ENCODE results near the gene ADAMTS15. TPM values are rescaled to one million over a fixed set of nuclear protein-coding genes. Genes with fewer than 3 reads are reported as not detected.
A peak's percentile ranks its signal among the peaks of the same experiment; 100 is the strongest.

ADAMTS15 gene
- total RNA-seq, 1 donor from 2014 or later = 8.4 TPM

DNA sequence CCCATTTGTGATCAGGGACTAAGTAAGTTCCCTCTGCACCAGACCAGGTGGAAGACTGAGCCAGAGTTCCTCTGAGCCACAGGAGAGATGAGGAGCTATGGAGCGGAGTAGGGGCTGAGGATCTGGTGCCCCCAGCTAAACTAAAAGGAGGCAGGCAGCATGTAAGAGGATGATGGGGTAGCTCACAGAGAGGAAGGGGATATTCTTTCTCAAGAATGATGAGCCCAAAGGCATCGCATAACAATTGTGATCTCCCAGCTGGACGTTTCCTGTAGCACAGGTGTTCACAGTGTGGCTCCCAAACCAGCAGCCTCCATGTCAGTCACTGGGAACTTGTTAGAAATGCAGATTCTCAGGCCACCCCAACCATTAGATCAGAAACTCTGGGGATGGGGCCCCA is 44.5 kb upstream of the ADAMTS15 start:
- ATAC-seq (no peak), DNase-seq (no peak)
- intact Hi-C loops (cut with DNase I) = no loop called here
- TF ChIP-seq, protein P1, sequence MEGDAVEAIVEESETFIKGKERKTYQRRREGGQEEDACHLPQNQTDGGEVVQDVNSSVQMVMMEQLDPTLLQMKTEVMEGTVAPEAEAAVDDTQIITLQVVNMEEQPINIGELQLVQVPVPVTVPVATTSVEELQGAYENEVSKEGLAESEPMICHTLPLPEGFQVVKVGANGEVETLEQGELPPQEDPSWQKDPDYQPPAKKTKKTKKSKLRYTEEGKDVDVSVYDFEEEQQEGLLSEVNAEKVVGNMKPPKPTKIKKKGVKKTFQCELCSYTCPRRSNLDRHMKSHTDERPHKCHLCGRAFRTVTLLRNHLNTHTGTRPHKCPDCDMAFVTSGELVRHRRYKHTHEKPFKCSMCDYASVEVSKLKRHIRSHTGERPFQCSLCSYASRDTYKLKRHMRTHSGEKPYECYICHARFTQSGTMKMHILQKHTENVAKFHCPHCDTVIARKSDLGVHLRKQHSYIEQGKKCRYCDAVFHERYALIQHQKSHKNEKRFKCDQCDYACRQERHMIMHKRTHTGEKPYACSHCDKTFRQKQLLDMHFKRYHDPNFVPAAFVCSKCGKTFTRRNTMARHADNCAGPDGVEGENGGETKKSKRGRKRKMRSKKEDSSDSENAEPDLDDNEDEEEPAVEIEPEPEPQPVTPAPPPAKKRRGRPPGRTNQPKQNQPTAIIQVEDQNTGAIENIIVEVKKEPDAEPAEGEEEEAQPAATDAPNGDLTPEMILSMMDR (IDR thresholded peaks at IDR 0.05) = no peak
- no peaks in the 10 kb centered on the region for H3K9me3 ChIP-seq
- H3K4me1 ChIP-seq = peaks cover 23% of the 10 kb centered on the region
- no peak overlapping the region for H3K4me3 ChIP-seq
- H3K27me3 ChIP-seq (ENCODE audit: low read depth) = no peaks in the 10 kb centered on the region
- H3K36me3 ChIP-seq = no peaks in the 10 kb centered on the region
- peak overlapping the region; percentile 53 for H3K27ac ChIP-seq

DNA sequence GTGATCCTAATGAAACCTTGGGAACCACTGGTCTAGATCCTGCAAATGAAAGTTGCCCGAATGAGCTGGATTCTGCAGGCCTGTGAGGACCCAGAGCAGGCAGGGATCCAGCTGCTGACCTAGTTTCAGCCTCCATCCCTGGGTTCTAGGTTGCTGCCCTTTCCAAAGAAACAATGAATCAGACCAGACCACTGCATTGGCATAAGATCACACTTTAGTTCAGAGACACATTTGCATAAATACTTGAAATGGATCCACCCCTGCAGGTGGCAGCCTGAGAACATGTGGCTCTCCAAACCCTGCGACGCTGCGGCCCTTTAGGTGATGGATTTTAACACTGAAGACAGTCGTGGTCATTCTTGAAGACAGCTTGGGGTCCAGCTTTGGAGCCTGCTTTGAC is 43.7 kb upstream of the ADAMTS15 start:
- no peak for ATAC-seq
- intact Hi-C loops (cut with DNase I) = no loop called here
- Histone ChIP-seq H3K4me3 (no peak overlapping the region), H3K4me1 (peaks cover 23% of the 10 kb centered on the region), H3K27ac (no peak overlapping the region), H3K9me3 (no peaks in the 10 kb centered on the region), H3K27me3 (ENCODE audit: low read depth) (no peaks in the 10 kb centered on the region), H3K36me3 (no peaks in the 10 kb centered on the region)
- TF ChIP-seq, protein P1 (IDR thresholded peaks at IDR 0.05) = no peak
- DNase-seq = no peak

DNA sequence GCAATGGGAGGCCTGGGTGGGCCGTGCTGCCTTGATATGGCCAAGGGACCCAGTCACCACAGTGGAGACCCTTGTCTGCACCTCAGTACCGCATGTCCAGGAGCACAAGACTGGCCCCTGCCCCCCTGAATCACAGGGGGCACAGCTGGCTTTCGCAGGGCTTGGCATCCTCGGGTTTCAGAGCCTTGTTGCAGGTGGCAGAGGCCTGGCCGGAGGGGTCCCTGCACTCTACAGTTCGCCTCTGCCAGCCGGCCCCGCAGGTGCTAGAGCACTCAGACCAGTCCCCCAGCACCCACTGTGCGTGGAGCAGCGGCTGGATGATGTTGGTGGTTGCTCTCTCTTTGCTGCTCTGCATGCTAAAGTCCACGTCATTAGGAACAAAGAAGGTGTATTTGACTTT is 43.0 kb upstream of the ADAMTS15 start:
- Histone ChIP-seq H3K9me3 (no peaks in the 10 kb centered on the region), H3K4me3 (no peak overlapping the region), H3K27ac (no peak overlapping the region), H3K27me3 (ENCODE audit: low read depth) (no peaks in the 10 kb centered on the region), H3K36me3 (no peaks in the 10 kb centered on the region), H3K4me1 (peaks cover 20% of the 10 kb centered on the region)
- ATAC-seq = no peak
- no peak for DNase-seq
- intact Hi-C loops (cut with DNase I) = no loop called here
- TF ChIP-seq, protein P1 (IDR thresholded peaks at IDR 0.05) = no peak

DNA sequence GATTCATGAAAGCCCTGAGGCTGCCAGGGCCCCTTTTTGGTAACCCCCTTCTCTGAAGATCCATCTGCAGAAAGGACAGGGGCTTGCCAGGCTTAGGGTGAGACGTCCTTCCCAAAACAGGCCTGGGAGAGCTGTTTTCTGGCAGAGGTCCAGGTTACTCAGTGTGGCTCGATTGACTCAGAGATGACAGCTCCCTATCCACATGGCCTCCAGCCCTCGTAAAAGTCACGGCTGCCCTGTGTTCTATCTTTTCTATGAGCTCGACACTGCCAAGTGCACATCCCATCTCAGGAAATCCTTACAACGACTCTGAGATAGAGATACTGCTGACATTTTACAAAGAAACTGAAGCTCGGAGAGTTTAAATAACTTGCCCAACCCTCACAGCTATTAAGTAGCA is 40.5 kb upstream of the ADAMTS15 start:
- Histone ChIP-seq H3K4me3 (no peak overlapping the region), H3K27ac (no peak overlapping the region), H3K27me3 (ENCODE audit: low read depth) (no peaks in the 10 kb centered on the region), H3K9me3 (no peaks in the 10 kb centered on the region), H3K4me1 (peaks cover 2% of the 10 kb centered on the region), H3K36me3 (no peaks in the 10 kb centered on the region)
- TF ChIP-seq, protein P1 (IDR thresholded peaks at IDR 0.05) = no peak
- ATAC-seq (no peak), DNase-seq (no peak)
- intact Hi-C loops (cut with DNase I) = no loop called here

DNA sequence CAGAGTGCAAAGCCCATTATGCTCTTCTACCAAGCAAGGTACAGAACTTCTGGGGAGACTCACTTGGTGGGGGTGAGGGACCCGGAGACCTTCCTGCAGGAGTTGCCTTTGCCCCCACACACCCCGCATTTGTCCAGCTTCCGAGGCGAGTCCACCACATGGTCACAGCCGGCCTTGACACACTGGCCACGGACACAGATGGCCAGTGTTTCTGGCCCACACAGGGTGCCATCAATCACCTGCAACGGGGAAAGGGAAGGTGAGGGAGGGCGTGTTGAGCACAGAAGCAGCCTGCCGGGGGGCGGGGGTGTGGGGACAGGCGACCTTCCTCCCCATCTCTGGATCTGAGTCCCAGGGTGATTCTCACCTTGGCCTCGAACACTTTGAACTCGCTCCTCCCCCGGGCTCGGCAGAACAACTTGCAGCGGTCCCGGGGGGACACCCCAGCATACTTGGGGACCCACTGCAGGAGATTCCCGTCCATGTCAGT is 40.0 kb upstream of the ADAMTS15 start:
- no peaks in the 10 kb centered on the region for H3K4me1 ChIP-seq
- no peaks in the 10 kb centered on the region for H3K27me3 ChIP-seq (ENCODE audit: low read depth)
- H3K4me3 ChIP-seq = no peak overlapping the region
- TF ChIP-seq, protein P1 (IDR thresholded peaks at IDR 0.05) = no peak
- ATAC-seq (no peak), DNase-seq (no peak)
- no peaks in the 10 kb centered on the region for H3K36me3 ChIP-seq
- no peak overlapping the region for H3K27ac ChIP-seq
- no peaks in the 10 kb centered on the region for H3K9me3 ChIP-seq
- intact Hi-C loops (cut with DNase I) = no loop called here

DNA sequence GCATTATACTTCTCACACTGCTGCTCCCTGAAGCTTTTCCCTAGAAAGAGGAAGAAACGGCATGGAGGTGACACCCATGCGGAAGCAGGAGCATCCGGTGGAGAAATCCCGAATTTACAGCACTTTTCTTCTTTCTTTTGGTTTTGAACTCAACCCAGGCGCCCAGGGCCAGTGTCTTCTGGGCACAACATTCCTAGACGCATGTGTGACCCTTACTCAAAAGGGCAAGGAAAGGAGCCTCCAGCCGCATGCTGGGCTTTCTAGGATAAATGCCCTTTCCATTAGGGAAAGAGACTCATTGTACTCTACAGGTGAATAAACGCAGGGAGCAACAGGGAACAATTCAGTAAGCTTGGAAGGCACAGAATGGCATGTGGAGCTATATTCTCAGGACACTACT is 39.5 kb upstream of the ADAMTS15 start:
- Histone ChIP-seq H3K9me3 (no peaks in the 10 kb centered on the region), H3K27me3 (ENCODE audit: low read depth) (no peaks in the 10 kb centered on the region), H3K27ac (no peak overlapping the region), H3K4me3 (no peak overlapping the region), H3K4me1 (no peaks in the 10 kb centered on the region), H3K36me3 (no peaks in the 10 kb centered on the region)
- no peak for DNase-seq
- ATAC-seq = no peak
- TF ChIP-seq, protein P1 (IDR thresholded peaks at IDR 0.05) = no peak
- intact Hi-C loops (cut with DNase I) = no loop called here
